PC-9 (cell line): ENCODE measurements around the gene PYM1. TPM values are rescaled to one million over a fixed set of nuclear protein-coding genes. Genes with fewer than 3 reads are reported as not detected.

Experiments
- BruUV-seq: library from RNA; stranded (reverse); fragments of 400-500 nt; replicated peaks from 2 replicates; lab custom pipeline; 2021; lab: Mats Ljungman, UMichigan
- CTCF ChIA-PET: fragments of 300-600 bp; sonication (Branson Sonifier 250); formaldehyde crosslinking; loops from one replicate; lab custom pipeline; 2022; ENCODE audit warnings: antibody characterized with exemption; lab: Charles Lee
- POLR2A ChIA-PET: fragments of 300-600 bp; sonication (Branson Sonifier 250); formaldehyde crosslinking; loops from one replicate; lab custom pipeline; 2022; ENCODE audit warnings: antibody characterized with exemption; ENCODE audit not compliant: unreplicated experiment; lab: Charles Lee
- DNase-seq, 2 experiments: peaks; one replicate each; pipeline versions ENCODE4 v3.0.0 to v3.0.0-alpha.2; 2015 to 2022; ENCODE audit warnings: mixed read lengths in 1 of 2
- H2AFZ ChIP-seq: fragments of 200-600 bp; sonication (generic); 2 replicates; pipeline ENCODE4 v1.8.1; 2017; ENCODE audit warnings: antibody characterized with exemption
- H3F3A ChIP-seq: fragments of 200-600 bp; sonication (generic); 2 replicates; pipeline ENCODE4 v1.8.1; 2017; ENCODE audit warnings: antibody characterized with exemption, mild to moderate bottlenecking, low read depth; ENCODE audit not compliant: insufficient read depth
- H3K27ac ChIP-seq: fragments of 200-600 bp; sonication (generic); 2 replicates; pipeline ENCODE4 v1.6.1; 2016; ENCODE audit warnings: mixed run types
- H3K27me3 ChIP-seq: fragments of 200-600 bp; sonication (generic); 2 replicates; pipeline ENCODE4 v1.6.1; 2016; ENCODE audit warnings: low read depth, mixed run types; ENCODE audit not compliant: insufficient read depth
- H3K36me3 ChIP-seq: fragments of 200-600 bp; sonication (generic); 2 replicates; pipeline ENCODE4 v1.6.1; 2016; ENCODE audit warnings: low read depth, mixed run types
- H3K4me1 ChIP-seq: fragments of 200-600 bp; sonication (generic); replicated peaks from 2 replicates; pipeline ENCODE4 v1.6.1; 2016; ENCODE audit warnings: mixed run types; ENCODE audit not compliant: insufficient read depth
- H3K4me2 ChIP-seq: fragments of 200-600 bp; sonication (generic); 2 replicates; pipeline ENCODE4 v1.6.1; 2017; ENCODE audit warnings: mixed run types
- H3K4me3 ChIP-seq: fragments of 200-600 bp; sonication (generic); 2 replicates; pipeline ENCODE4 v1.6.1; 2016; ENCODE audit warnings: mixed run types
- H3K79me2 ChIP-seq: fragments of 200-600 bp; sonication (generic); 2 replicates; pipeline ENCODE4 v1.6.1; 2017; ENCODE audit warnings: low read depth, mixed run types
- H3K9me2 ChIP-seq: fragments of 200-600 bp; sonication (generic); 2 replicates; pipeline ENCODE4 v1.8.1; 2017; ENCODE audit warnings: mild to moderate bottlenecking; ENCODE audit not compliant: insufficient read depth
- H3K9me3 ChIP-seq: fragments of 200-600 bp; sonication (generic); 2 replicates; pipeline ENCODE4 v1.8.1; 2016; ENCODE audit warnings: low read depth; ENCODE audit not compliant: insufficient read depth
- H4K20me1 ChIP-seq: fragments of 200-600 bp; sonication (generic); 2 replicates; pipeline ENCODE4 v1.8.1; 2017; ENCODE audit not compliant: insufficient read depth
- CTCF ChIP-seq: fragments of 200-600 bp; sonication (generic); conservative IDR thresholded peaks from 2 replicates; pipeline ENCODE4 v1.6.1; 2017; ENCODE audit warnings: mixed run types, antibody characterized with exemption, mild to moderate bottlenecking, moderate library complexity
- EZH2 ChIP-seq: fragments of 200-600 bp; sonication (generic); IDR thresholded peaks from 2 replicates; pipeline ENCODE4 v1.8.0; 2017; ENCODE audit warnings: antibody characterized with exemption, low read depth
- intact Hi-C: fragments of 100-400 bp; cut with micrococcal nuclease; formaldehyde crosslinking; loops from one replicate; pipeline ENCODE4 v1.10.0; 2022; ENCODE audit not compliant: unreplicated experiment
- total RNA-seq: library from RNA; stranded (reverse); gene quantifications from 2 replicates; pipeline ENCODE4 v1.2.3, GENCODE V29; 2021

Gene PYM1
- total RNA-seq, 1 experiment from 2014 or later: 54.0 TPM

DNA sequence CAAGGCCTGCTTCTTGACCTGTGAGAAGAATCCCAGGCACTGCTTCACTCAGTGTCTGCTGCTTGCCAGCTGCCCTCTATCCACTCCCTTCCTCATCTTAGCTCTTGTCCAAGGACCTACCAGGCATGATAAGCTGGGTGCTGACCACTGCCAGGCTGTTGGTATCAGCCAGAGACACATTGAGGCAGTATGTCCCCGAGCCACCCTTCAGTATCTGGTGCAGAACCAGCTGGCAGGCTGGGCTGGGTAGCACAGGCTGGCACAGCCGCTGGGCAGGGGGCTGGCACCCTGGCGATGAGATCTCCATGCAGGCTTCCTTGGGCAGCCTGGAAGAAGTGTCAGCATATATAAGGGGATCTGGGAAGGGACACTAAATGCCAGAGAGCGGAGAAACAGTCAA is 27.6 kb upstream of the PYM1 start:
- CTCF ChIA-PET: no interaction called here
- no peak overlapping the region for H3K4me3 ChIP-seq
- H2AFZ ChIP-seq: no peak overlapping the region
- no peaks in the 10 kb centered on the region for H3K9me3 ChIP-seq
- H3K9me2 ChIP-seq: no peaks in the 10 kb centered on the region
- H3K79me2 ChIP-seq: no peaks in the 10 kb centered on the region
- TF ChIP-seq CTCF (no peak), EZH2 (no peak)
- BruUV-seq: no TSS peak
- H3K27ac ChIP-seq: peak overlapping the region; percentile 58; the same call in 1 of the 2 replicates
- POLR2A ChIA-PET: interaction anchor here (0.5 to 1.2 kb wide), 2 partner anchors 19 to 138 kb away, joined by 3 to 5 read pairs; partner anchors contain the start of gene SARNP
- DNase-seq: no peak
- peak overlapping the region; percentile 49 for H3K4me2 ChIP-seq
- H3F3A ChIP-seq: peaks cover 30% of the 10 kb centered on the region
- peaks cover 43% of the 10 kb centered on the region for H3K4me1 ChIP-seq
- H3K36me3 ChIP-seq: 0 out of 2 replicates have a peak, but pooled peaks cover 3% of the 10 kb centered on the region
- no peaks in the 10 kb centered on the region for H4K20me1 ChIP-seq
- H3K27me3 ChIP-seq: no peaks in the 10 kb centered on the region
- intact Hi-C loops: loop anchor here (10.0 kb wide), 1 partner anchor 89 kb away; the partner anchor contains the start of gene RPS26

DNA sequence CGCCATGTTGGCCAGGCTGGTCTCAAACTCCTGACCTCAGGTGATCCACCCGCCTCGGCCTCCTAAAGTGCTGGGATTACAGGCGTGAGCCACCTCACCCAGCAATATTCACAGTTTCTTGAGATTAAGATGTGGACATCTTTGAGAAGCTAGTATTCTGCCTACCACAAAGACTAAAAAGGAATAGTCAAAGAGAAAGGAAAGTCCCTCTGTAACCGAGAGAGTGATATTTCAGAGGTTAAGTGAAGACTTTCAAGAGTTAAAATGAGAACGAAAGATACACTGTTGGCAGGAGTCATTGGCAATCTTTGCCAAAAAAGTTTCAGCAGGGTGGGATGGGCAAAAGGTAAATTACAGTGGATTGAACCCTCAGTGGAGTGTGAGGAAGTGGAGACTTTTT is 18.9 kb upstream of the PYM1 start:
- no peaks in the 10 kb centered on the region for H3K9me2 ChIP-seq
- H3K79me2 ChIP-seq: no peaks in the 10 kb centered on the region
- H3K4me1 ChIP-seq: no peaks in the 10 kb centered on the region
- ChIA-PET CTCF (interaction anchor here (0.6 kb wide), 1 partner anchor 134 kb away, joined by 4 read pairs; no protein-coding TSS in a partner anchor), POLR2A (no interaction called here)
- H3K4me3 ChIP-seq: no peak overlapping the region
- H3K4me2 ChIP-seq: no peak overlapping the region
- H3K9me3 ChIP-seq: no peaks in the 10 kb centered on the region
- DNase-seq: no peak
- no peaks in the 10 kb centered on the region for H4K20me1 ChIP-seq
- intact Hi-C loops: no loop called here
- H3K27ac ChIP-seq: no peak overlapping the region
- no peak overlapping the region for H2AFZ ChIP-seq
- no TSS peak for BruUV-seq
- no peaks in the 10 kb centered on the region for H3K27me3 ChIP-seq
- H3K36me3 ChIP-seq: no peaks in the 10 kb centered on the region
- TF ChIP-seq EZH2: no peak
- TF ChIP-seq CTCF: no peak
- H3F3A ChIP-seq: no peaks in the 10 kb centered on the region

DNA sequence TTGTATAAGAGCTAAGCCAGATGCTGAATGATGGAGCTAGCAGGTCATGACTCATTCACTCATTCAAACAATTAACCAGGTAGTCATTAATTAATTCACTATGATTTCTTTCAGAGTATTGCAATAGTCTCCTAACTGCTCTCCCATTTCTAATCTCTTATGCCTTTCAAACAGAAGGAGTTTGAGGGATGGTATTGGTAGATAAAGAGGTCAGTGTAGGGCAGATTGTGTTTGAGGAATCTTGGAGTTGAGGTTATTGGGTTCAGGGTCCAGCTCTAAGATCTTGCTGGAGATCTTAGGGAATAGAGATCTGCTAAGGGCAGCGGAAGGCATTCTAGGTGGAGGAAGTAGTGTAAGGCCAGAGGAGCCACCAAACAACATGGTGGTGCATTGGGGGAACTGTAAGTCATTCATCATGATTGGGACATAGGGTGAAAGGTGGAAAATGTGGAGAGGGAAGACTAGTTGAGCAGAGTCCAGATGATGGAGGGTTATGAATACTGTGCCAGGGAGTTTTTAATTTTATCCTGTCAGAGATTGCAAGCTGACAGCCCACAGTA is 15.0 kb upstream of the PYM1 start:
- CTCF ChIA-PET: interaction anchor here (0.5 to 0.6 kb wide), 2 partner anchors 15 to 82 kb away, joined by 3 to 30 read pairs; no protein-coding TSS in a partner anchor
- no peak overlapping the region for H3K27ac ChIP-seq
- H4K20me1 ChIP-seq: no peaks in the 10 kb centered on the region
- H3F3A ChIP-seq: peaks cover 11% of the 10 kb centered on the region; the same call in 1 of the 2 replicates
- H3K9me2 ChIP-seq: no peaks in the 10 kb centered on the region
- H3K4me1 ChIP-seq: peaks cover 14% of the 10 kb centered on the region
- H3K4me3 ChIP-seq: no peak overlapping the region
- H3K79me2 ChIP-seq: no peaks in the 10 kb centered on the region
- H3K36me3 ChIP-seq: no peaks in the 10 kb centered on the region
- BruUV-seq: no TSS peak
- H2AFZ ChIP-seq: no peak overlapping the region
- H3K4me2 ChIP-seq: no peak overlapping the region
- no peak for DNase-seq
- no peaks in the 10 kb centered on the region for H3K27me3 ChIP-seq
- no peak for TF ChIP-seq CTCF
- no peak for TF ChIP-seq EZH2
- no peaks in the 10 kb centered on the region for H3K9me3 ChIP-seq
- intact Hi-C loops: no loop called here
- POLR2A ChIA-PET: no interaction called here
